Gastroesophageal sphincter (tissue), 3 donors: Measurements from ENCODE around the gene SCAMP2.
"Not testable (repeated sequence)": the region's sequence is repeated elsewhere in the genome, so short reads cannot be mapped to it uniquely, and the experiment has no call there.

ENCODE experiments used
- CTCF ChIP-seq, 4 experiments: fragments of 200-600 bp in 2 of 4; fragments of 450-650 bp in 2 of 4; sonication (generic) in 1 of 4; IDR thresholded peaks; one replicate each; pipeline ENCODE4 v1.5.1; 2017 to 2019; ENCODE audit warnings: antibody characterized with exemption in 4 of 4, mild to moderate bottlenecking in 2 of 4, moderate library complexity in 2 of 4
- EP300 ChIP-seq: sonication (generic); formaldehyde crosslinking; IDR thresholded peaks from one replicate; pipeline ENCODE4 v1.6.1; 2017; ENCODE audit warnings: antibody characterized with exemption, mild to moderate bottlenecking
- POLR2A ChIP-seq, 2 donors: fragments of 450-650 bp; IDR thresholded peaks; one replicate each; pipeline ENCODE4 v1.6.1; 2017; ENCODE audit warnings: antibody characterized with exemption in 2 of 2, mild to moderate bottlenecking in 2 of 2, moderate library complexity in 1 of 2
- POLR2AphosphoS5 ChIP-seq: sonication (generic); formaldehyde crosslinking; IDR thresholded peaks from one replicate; pipeline ENCODE4 v1.6.1; 2017; ENCODE audit warnings: antibody characterized with exemption

- TF ChIP-seq CTCF (IDR thresholded peaks at IDR 0.05); POLR2AphosphoS5; POLR2A (IDR thresholded peaks at IDR 0.05); EP300: not testable (repeated sequence)
Measured at GRCh38 chr15:74913799-74914198, 40.6 kb upstream of the SCAMP2 start.
